ENCODE measurements around the gene STUM.

The STUM gene

DNA sequence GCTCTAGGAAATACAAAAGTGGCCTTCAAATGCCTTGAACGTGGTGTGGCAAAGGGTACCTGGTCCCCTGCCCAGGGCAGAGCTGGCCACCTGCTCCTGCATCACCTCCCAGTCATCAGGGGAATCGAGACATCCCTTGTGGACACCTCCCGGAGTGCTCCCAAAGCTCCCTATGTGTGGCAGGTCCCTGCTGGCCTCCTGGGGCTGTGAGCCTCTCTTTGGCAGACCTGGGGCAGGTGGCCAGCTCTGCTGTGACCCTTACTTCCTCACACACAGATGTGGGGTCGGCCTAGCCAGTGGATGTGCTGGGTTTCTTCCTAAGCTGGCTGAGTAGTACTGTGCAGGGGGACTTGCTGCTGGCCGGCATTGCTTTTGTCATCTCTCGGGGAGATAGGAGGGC, 104.0 kb downstream of the STUM start:
- DNase-seq (ENCODE audit: low read depth in 2 of 2), result no peak

DNA sequence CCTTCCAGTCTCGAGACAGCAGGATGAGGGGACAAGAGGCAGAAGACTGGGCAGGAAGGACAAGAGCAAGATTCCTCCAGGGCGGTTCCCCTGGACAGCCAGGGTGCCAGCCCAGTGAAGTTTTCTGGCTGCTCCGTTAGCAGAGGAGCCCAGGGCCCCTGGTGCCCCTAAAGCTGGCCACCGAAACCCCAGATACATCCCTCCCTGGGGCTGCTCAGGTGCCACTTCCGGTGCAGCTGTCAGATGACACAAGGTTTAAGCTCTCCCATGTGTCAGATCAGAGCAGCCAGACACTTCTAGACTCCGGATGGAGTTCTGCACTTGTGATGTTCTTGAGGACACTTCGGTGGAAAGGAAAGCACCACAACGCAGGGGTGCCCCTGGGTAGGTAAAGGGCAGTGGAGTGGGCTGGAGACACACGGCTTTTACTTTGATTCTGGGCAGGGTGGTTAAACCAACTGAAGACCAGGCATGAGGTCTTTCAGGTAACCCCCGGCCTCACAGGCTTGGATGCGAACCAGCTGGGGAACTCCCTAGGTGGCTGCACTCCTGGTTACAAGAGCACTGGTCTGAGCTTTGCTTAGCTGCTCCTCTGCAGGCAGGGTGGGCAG, 104.9 kb downstream of the STUM start:
- DNase-seq (ENCODE audit: low read depth in 2 of 2), result no peak

DNA sequence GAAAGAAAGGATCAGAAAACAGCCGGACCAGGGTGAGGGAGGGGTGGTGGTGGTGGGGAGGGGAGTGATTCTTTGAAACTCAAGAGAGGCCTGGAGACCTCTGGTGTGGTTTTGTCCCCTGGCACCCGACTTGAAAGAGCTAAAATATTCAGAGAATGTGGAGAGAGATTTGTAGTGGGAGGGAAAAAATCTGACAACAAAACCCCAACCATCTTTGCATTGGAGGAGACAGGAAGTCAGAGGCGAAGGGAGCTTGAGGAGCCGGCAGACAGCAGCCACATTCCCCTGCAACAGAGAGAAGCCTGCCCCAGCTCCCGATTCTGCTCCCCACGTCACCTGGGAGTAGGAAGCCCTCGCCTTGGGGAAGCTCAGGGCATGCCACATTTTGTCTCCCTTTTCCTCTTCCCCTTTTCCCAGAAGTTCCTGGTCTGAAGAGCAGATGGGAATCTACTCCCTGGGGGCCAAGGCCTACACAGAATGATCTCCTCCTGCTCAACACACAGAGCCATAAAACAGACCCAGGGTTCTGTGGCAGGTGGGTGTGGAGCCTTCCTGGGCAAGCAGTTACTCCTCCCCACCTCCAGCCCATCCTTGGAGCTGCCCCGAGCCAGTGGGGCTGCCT, 105.6 kb downstream of the STUM start:
- no peak for DNase-seq (ENCODE audit: low read depth in 2 of 2)

GRCh38 chr1:226654668-226655055, 106.1 kb downstream of the STUM start:
- DNase-seq (ENCODE audit: low read depth in 2 of 2), result no peak

GRCh38 chr1:226655251-226656163, 106.9 kb downstream of the STUM start:
- no peak for DNase-seq (ENCODE audit: low read depth in 2 of 2)

- no peak for DNase-seq (ENCODE audit: low read depth in 2 of 2)
Measured at GRCh38 chr1:226656201-226656600, 107.6 kb downstream of the STUM start.

- DNase-seq (ENCODE audit: low read depth in 2 of 2), result no peak
Measured at GRCh38 chr1:226656601-226657277, 108.2 kb downstream of the STUM start.

DNA sequence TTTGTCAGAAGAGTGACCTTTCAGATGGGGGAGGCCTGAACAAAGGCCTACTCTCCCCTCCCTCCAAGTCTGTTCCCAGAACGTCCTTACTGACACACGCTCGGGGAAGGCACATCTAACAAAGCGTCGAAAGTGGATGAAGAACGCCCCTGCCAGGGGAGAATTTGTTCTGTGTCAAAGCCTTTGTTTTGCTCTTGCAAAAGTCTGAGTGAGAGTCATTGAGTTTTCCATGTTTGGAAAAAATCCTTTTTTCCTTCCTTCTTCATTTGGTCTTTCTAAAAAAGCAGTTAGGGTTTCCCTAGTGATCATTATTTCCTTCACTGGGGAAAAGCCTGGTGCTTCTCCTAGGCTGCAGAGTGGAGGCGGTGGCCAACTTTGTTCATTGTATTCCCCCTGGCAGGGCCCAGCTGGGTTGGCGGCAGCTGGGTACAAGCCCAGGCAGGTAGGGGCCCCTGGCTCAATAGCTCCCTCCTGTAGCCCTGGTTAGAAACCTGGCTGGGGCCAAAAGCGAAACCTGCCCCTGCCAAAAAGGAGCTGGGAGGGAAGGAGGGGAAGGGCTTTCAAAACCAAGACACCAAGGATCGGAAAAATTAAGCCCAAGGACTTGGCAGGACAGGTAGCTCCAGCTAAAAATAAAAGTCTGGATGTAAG, 109.5 kb downstream of the STUM start:
- no peak for DNase-seq (ENCODE audit: low read depth in 2 of 2)

DNA sequence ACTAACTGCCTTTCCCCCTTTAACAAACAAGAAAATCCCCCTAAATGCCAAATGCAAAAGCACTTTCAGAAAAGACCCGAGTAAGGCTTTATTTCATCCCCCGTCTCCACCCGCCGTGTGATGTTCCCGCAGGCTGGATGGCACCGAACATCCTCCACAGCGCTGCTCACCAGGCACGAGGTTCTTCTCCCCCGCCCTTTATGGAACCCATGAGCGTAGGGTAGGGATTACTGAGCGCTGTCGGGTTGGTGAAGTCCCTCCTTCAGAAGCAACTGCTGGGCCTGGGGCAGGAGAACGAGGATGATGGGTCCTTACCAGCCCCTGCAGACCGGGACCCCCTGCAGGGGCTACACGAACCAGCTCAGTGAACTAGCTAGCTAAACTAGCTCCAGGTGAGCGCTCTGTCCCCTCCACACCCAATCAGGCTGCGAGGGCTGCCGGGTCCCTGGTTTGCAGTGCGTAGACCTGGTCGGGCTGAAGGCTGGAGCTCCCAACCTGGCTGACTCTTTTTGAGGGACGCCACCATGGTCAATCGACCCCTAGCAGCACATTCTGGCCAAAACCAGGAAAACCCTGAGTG, 110.1 kb downstream of the STUM start:
- no peak for DNase-seq (ENCODE audit: low read depth in 2 of 2)

Data from stimulated activated CD8-positive, alpha-beta memory T cell treated with anti-CD3 and anti-CD28 coated beads, Interleukin-2, amount 100 ng/mL, for 48 hours (primary cell).